ENCODE data around the gene SOX30.

DNA sequence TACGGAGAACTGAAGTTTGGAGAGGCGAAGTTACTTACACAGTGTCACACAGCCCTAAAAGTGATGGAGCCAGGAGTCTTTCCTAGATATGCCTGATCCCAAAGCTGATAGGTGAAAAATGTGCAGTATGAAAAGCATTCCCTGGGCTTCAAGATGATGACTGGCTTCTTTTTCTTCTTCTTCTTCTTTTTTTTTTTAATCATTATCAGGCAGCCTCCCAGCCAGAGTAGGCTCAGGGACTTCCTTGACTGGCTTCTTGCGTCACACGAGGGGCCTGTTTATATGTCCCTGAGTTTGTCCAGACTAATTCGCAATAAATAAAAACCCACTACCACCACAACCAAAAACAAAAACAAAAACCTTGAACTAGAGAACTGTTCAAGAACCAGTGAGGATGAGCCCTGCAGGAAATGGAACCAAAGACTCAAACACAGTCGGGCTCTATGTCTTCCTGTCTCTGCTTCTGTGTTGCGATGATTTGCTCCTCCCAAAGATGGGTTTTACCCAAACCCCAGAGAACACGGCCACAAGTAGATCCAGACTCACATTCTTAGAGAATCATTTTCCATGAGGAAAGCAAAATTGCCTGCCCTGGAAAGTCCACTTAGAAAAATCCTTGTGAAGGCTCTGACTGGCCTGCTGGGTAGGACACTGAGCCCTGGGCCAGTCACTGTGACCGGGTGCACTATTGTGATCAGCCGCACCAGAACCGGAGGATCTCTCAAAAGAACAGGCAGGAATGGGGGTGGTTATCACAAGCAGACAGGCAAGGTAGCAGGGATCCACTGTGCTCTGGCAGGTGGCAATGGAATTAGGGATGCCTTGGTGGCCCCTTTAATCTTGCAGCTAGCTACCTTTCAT lies 38.6 kb downstream of the SOX30 start:
- TF ChIP-seq, protein P1, sequence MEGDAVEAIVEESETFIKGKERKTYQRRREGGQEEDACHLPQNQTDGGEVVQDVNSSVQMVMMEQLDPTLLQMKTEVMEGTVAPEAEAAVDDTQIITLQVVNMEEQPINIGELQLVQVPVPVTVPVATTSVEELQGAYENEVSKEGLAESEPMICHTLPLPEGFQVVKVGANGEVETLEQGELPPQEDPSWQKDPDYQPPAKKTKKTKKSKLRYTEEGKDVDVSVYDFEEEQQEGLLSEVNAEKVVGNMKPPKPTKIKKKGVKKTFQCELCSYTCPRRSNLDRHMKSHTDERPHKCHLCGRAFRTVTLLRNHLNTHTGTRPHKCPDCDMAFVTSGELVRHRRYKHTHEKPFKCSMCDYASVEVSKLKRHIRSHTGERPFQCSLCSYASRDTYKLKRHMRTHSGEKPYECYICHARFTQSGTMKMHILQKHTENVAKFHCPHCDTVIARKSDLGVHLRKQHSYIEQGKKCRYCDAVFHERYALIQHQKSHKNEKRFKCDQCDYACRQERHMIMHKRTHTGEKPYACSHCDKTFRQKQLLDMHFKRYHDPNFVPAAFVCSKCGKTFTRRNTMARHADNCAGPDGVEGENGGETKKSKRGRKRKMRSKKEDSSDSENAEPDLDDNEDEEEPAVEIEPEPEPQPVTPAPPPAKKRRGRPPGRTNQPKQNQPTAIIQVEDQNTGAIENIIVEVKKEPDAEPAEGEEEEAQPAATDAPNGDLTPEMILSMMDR (IDR thresholded peaks at IDR 0.05), result no peak
- no peak for TF ChIP-seq EZH2 (IDR thresholded peaks at IDR 0.05; ENCODE audit: borderline replicate concordance, insufficient read depth, low read depth, low read length, poor library complexity, severe bottlenecking)
